HepG2 (cell line): ENCODE measurements around the gene E2F1. TPM values are rescaled to one million over a fixed set of nuclear protein-coding genes. Genes with fewer than 3 reads are reported as not detected.
"Not testable (repeated sequence)": the region's sequence is repeated elsewhere in the genome, so short reads cannot be mapped to it uniquely, and the experiment has no call there.

Source experiments
- ATAC-seq: fragments of 200-7000 bp; cut with Tn5 transposase; 3 replicates; pipeline ENCODE4 v1.9.1; 2020; ENCODE audit warnings: mild to moderate bottlenecking, moderate library complexity
- BruUV-seq: library from RNA; stranded (reverse); fragments of 400-500 nt; replicated peaks from 2 replicates; lab custom pipeline; 2021; lab: Mats Ljungman, UMichigan
- CTCF ChIA-PET: fragments of 300-600 bp; formaldehyde crosslinking; extraction: SDS; loops from one replicate; lab custom pipeline; 2021; ENCODE audit warnings: low total read pairs, inconsistent platforms, low intra/inter-chr PET ratio; lab: Yijun Ruan, JAX
- POLR2A ChIA-PET: fragments of 350-600 bp; sonication (Branson Sonifier 250); formaldehyde crosslinking; loops from one replicate; lab custom pipeline; 2020; ENCODE audit warnings: antibody characterized with exemption, inconsistent platforms; lab: Yijun Ruan, JAX
- DNase-seq: peaks from one replicate; pipeline ENCODE4 v3.0.0-alpha.2; 2015; ENCODE audit warnings: low spot score
- FAIRE-seq: peaks from 3 replicates; lab custom pipeline; 2011; peaks lifted over from hg19 to GRCh38; lab: Jason Lieb, UNC
- H2AFZ ChIP-seq: one replicate; pipeline ENCODE4 v1.6.1; 2011; ENCODE audit warnings: low read length, inconsistent platforms
- H3K27ac ChIP-seq: fragments of 300-600 bp; 3 replicates; pipeline ENCODE4 v1.8.0; 2011; ENCODE audit warnings: mixed run types, mild to moderate bottlenecking, mixed read lengths, low read length, inconsistent platforms; ENCODE audit not compliant: insufficient read depth; ENCODE audit errors: extremely low read length
- H3K27me3 ChIP-seq, 2 experiments: fragments of 200-600 bp in 1 of 2; 2 replicates in 1 of 2; 3 replicates in 1 of 2; pipeline versions ENCODE4 v1.6.0 to v1.8.0; 2011; ENCODE audit warnings: low read length in 2 of 2, mild to moderate bottlenecking in 2 of 2, moderate library complexity in 2 of 2, inconsistent platforms in 1 of 2; ENCODE audit not compliant: insufficient read depth in 2 of 2, control insufficient read depth in 1 of 2
- H3K36me3 ChIP-seq, 2 experiments: fragments of 200-600 bp in 1 of 2; replicated peaks in 1 of 2; 2 replicates in 1 of 2; 3 replicates in 1 of 2; pipeline versions ENCODE4 v1.5.1 to v1.8.0; 2011; ENCODE audit warnings: low read length in 2 of 2, inconsistent platforms in 1 of 2; ENCODE audit not compliant: insufficient read depth in 2 of 2, control insufficient read depth in 1 of 2
- H3K4me1 ChIP-seq: 2 replicates; pipeline ENCODE4 v1.5.1; 2012; ENCODE audit warnings: low read length, inconsistent platforms; ENCODE audit not compliant: insufficient read depth
- H3K4me2 ChIP-seq: 2 replicates; pipeline ENCODE4 v1.6.0; 2011; ENCODE audit warnings: low read depth, low read length, inconsistent platforms
- H3K4me3 ChIP-seq, 3 experiments: fragments of 200-600 bp in 1 of 3; sonication (generic), shearing (Covaris generic) in 1 of 3; replicated peaks in 1 of 3; 2 replicates each; pipeline ENCODE4 v1.5.1; 2011 to 2016; ENCODE audit warnings: low read length in 3 of 3, inconsistent platforms in 2 of 3, low read depth in 2 of 3, mild to moderate bottlenecking in 2 of 3, control low read depth in 1 of 3, mixed read lengths in 1 of 3; ENCODE audit not compliant: insufficient read depth in 1 of 3
- H3K79me2 ChIP-seq: one replicate; pipeline ENCODE4 v1.6.1; 2011; ENCODE audit warnings: low read length, inconsistent platforms; ENCODE audit not compliant: insufficient read depth
- H3K9ac ChIP-seq: 2 replicates; pipeline ENCODE4 v1.6.0; 2011; ENCODE audit warnings: mild to moderate bottlenecking, low read depth, low read length, inconsistent platforms; ENCODE audit not compliant: insufficient read depth
- H3K9me3 ChIP-seq: 2 replicates; pipeline ENCODE4 v1.5.1; 2012; ENCODE audit warnings: mild to moderate bottlenecking, low read length
- H4K20me1 ChIP-seq: 2 replicates; pipeline ENCODE4 v1.6.0; 2011; ENCODE audit warnings: inconsistent platforms, mild to moderate bottlenecking, low read length, moderate library complexity; ENCODE audit not compliant: insufficient read depth
- DR1 ChIP-seq: sonication (generic); formaldehyde crosslinking; IDR thresholded peaks from 2 replicates; pipeline ENCODE4 v1.8.0; 2021; ENCODE audit warnings: mild to moderate bottlenecking, missing genetic modification reagents, inconsistent platforms
- MBD4 ChIP-seq: IDR thresholded peaks from 2 replicates; pipeline ENCODE4 v1.6.1; 2012; ENCODE audit warnings: low read length, inconsistent platforms, borderline replicate concordance
- MBNL3 ChIP-seq: fragments of 250-450 bp; sonication (Bioruptor Pico); conservative IDR thresholded peaks from 2 replicates; pipeline ENCODE4 v1.8.0; 2022; ENCODE audit warnings: mild to moderate bottlenecking, inconsistent platforms
- NCOA5 ChIP-seq: sonication (generic); formaldehyde crosslinking; IDR thresholded peaks from 2 replicates; pipeline ENCODE4 v1.4.0; 2020; ENCODE audit warnings: missing genetic modification reagents
- POGK ChIP-seq: sonication (generic); formaldehyde crosslinking; conservative IDR thresholded peaks from 2 replicates; pipeline ENCODE4 v1.8.0; 2022; ENCODE audit warnings: mild to moderate bottlenecking, moderate library complexity, missing genetic modification reagents
- POLR2G ChIP-seq: fragments of 200-400 bp; formaldehyde crosslinking; IDR thresholded peaks from 2 replicates; pipeline ENCODE4 v1.6.1; 2018; ENCODE audit warnings: mild to moderate bottlenecking, low read depth, low read length, moderate library complexity
- RFX1 ChIP-seq: fragments of 450-650 bp; IDR thresholded peaks from 2 replicates; pipeline ENCODE4 v1.6.1; 2017
- SAP130 ChIP-seq: IDR thresholded peaks from 2 replicates; pipeline ENCODE4 v1.6.1; 2016; ENCODE audit warnings: low read depth
- SOX13 ChIP-seq, 3 experiments: fragments of 450-650 bp in 1 of 3; sonication (generic) in 1 of 3; formaldehyde crosslinking in 1 of 3; IDR thresholded peaks in 2 of 3; conservative IDR thresholded peaks in 1 of 3; 2 replicates each; pipeline versions ENCODE4 v1.5.0 to v1.6.1; 2016 to 2020; ENCODE audit warnings: antibody characterized with exemption in 1 of 3, mild to moderate bottlenecking in 1 of 3, missing compliant biosample characterization in 1 of 3, missing genetic modification reagents in 1 of 3, moderate library complexity in 1 of 3
- TOE1 ChIP-seq: sonication (generic); formaldehyde crosslinking; IDR thresholded peaks from 2 replicates; pipeline ENCODE4 v1.4.0; 2020; ENCODE audit warnings: mild to moderate bottlenecking, missing genetic modification reagents
- U2AF1 ChIP-seq: fragments of 200-400 bp; formaldehyde crosslinking; optimal IDR thresholded peaks from 2 replicates; pipeline ENCODE3; 2017; ENCODE audit warnings: mild to moderate bottlenecking, low read depth, low read length
- ZBTB37 ChIP-seq: sonication (generic); formaldehyde crosslinking; IDR thresholded peaks from 2 replicates; pipeline ENCODE4 v1.4.0; 2020; ENCODE audit warnings: mild to moderate bottlenecking, missing genetic modification reagents
- ZNF121 ChIP-seq: sonication (generic); formaldehyde crosslinking; IDR thresholded peaks from 2 replicates; pipeline ENCODE4 v1.5.0; 2020; ENCODE audit warnings: mild to moderate bottlenecking, missing genetic modification reagents
- ZNF251 ChIP-seq: sonication (generic); formaldehyde crosslinking; IDR thresholded peaks from 2 replicates; pipeline ENCODE4 v1.9.0; 2021; ENCODE audit warnings: mild to moderate bottlenecking, missing genetic modification reagents
- ZNF570 ChIP-seq: sonication (generic); formaldehyde crosslinking; IDR thresholded peaks from 2 replicates; pipeline ENCODE4 v1.4.0; 2020; ENCODE audit warnings: mild to moderate bottlenecking, missing genetic modification reagents, borderline replicate concordance
- ZSCAN29 ChIP-seq: sonication (generic); formaldehyde crosslinking; conservative IDR thresholded peaks from 2 replicates; pipeline ENCODE4 v1.4.0; 2020; ENCODE audit warnings: mild to moderate bottlenecking, missing genetic modification reagents
- WGBS: methylation state at CpG from one replicate; pipeline ENCODE4 v1.1.6; 2017; ENCODE audit warnings: low lambda C conversion rate; 5-methylcytosine and 5-hydroxymethylcytosine counted together
- in situ Hi-C: cut with HindIII; loops from 2 replicates; pipeline ENCODE4 v1.10.0; 2017; ENCODE audit warnings: low pct_unique_long_range_greater_than_20kb; ENCODE audit not compliant: extremely low pct_ligation_motif_present
- intact Hi-C: fragments of 100-400 bp; cut with micrococcal nuclease; formaldehyde crosslinking; loops from one replicate; pipeline ENCODE4 v1.10.0; 2022; ENCODE audit not compliant: unreplicated experiment
- polyA plus RNA-seq, 8 experiments: library from polyadenylated mRNA; depleted of rRNA in 3 of 8; stranded (reverse) in 7 of 8; unstranded in 1 of 8; fragments of >200 nt; fragmentation: Illumina TruSeq in 4 of 8; extraction: Trizol in 4 of 8; gene quantifications; 2 replicates each; pipeline versions ENCODE4 v1.2.1 to v1.2.3, GENCODE V29; 2011 to 2016; ENCODE audit warnings: low read depth in 4 of 8, missing spikeins in 1 of 8, mixed read lengths in 1 of 8; ENCODE audit not compliant: insufficient read depth in 1 of 8
- total RNA-seq, 5 experiments: library from RNA; depleted of rRNA; stranded (reverse); fragments of >200 nt; fragmentation: Illumina TruSeq; extraction: Trizol; gene quantifications; 2 replicates each; pipeline ENCODE4 v1.2.3, GENCODE V29; 2016; ENCODE audit warnings: low read depth in 1 of 5

The E2F1 gene
- total and polyA plus RNA-seq, 2 of the 13 experiments (the other 11 are each of a cell fraction or from before 2014, with no cell fraction given): 25.5 to 39.4 TPM

GRCh38 chr20:33635341-33635740, 50.8 kb downstream of the E2F1 start (continued):
- TF ChIP-seq ZBTB37 (CRISPR knock-in tag): no peak
- TF ChIP-seq RFX1: no peak
- no peak for TF ChIP-seq MBD4

GRCh38 chr20:33631910-33632309, 54.3 kb downstream of the E2F1 start:
- H3K4me3 ChIP-seq, in situ Hi-C loops, H3K4me1 ChIP-seq, CTCF ChIA-PET, H3K9me3 ChIP-seq, FAIRE-seq, H3K79me2 ChIP-seq, H3K27ac ChIP-seq, intact Hi-C loops, H3K27me3 ChIP-seq, POLR2A ChIA-PET, H3K4me2 ChIP-seq, ATAC-seq, H3K9ac ChIP-seq, DNase-seq, H2AFZ ChIP-seq, BruUV-seq, H4K20me1 ChIP-seq: not testable (repeated sequence)
- peaks cover 22 to 62% of the 10 kb centered on the region in 2 experiments for H3K36me3 ChIP-seq
- TF ChIP-seq ZNF121 (CRISPR knock-in tag): peak; percentile 60; the same call in 1 of the 2 replicates
- 80% methylated on average over 4 of the region's 4 CpGs for WGBS

GRCh38 chr20:33630507-33630906, 55.7 kb downstream of the E2F1 start:
- POLR2A ChIA-PET: no interaction called here
- Histone ChIP-seq H3K79me2 (no peaks in the 10 kb centered on the region), H3K4me3 (no peak overlapping the region), H4K20me1 (no peaks in the 10 kb centered on the region), H3K36me3 (peaks cover 21 to 65% of the 10 kb centered on the region in 2 experiments), H3K4me2 (no peak overlapping the region), H3K9ac (no peak overlapping the region), H3K4me1 (no peaks in the 10 kb centered on the region), H2AFZ (no peak overlapping the region), H3K27me3 (no peaks in the 10 kb centered on the region), H3K9me3 (no peaks in the 10 kb centered on the region), H3K27ac (no peak overlapping the region)
- no peak for DNase-seq
- in situ Hi-C loops: no loop called here
- 97% methylated on average over 4 of the region's 4 CpGs for WGBS
- intact Hi-C loops: no loop called here
- ATAC-seq: no peak
- CTCF ChIA-PET: no interaction called here
- FAIRE-seq: no peak
- no TSS peak for BruUV-seq
- TF ChIP-seq U2AF1: no peak
- TF ChIP-seq MBNL3 (CRISPR knock-in tag): no peak
- TF ChIP-seq TOE1: no peak
- no peak for TF ChIP-seq POLR2G
- no peak for TF ChIP-seq ZNF570 (CRISPR knock-in tag)
- TF ChIP-seq ZNF251 (CRISPR knock-in tag): no peak
- no peak for TF ChIP-seq POGK (CRISPR knock-in tag)
- no peak for TF ChIP-seq SOX13 (IDR thresholded peaks at IDR 0.05)
- no peak for TF ChIP-seq SOX13 (CRISPR knock-in tag; conservative IDR thresholded peaks at IDR 0.05 in 1 of 2, IDR thresholded peaks at IDR 0.05 in 1 of 2)
- no peak for TF ChIP-seq NCOA5 (CRISPR knock-in tag)
- TF ChIP-seq ZSCAN29: no peak
- TF ChIP-seq DR1: no peak
- TF ChIP-seq SAP130 (CRISPR knock-in tag): no peak
